Smooth muscle cell (in vitro differentiated cells): ENCODE data around the gene CEP41. TPM values are rescaled to one million over a fixed set of nuclear protein-coding genes. Genes with fewer than 3 reads are reported as not detected.

Source experiments
- DNase-seq: peaks from one replicate; lab custom pipeline; 2025; ENCODE audit not compliant: unreplicated experiment; lab: John Stamatoyannopoulos, UW
- H2AFZ ChIP-seq: fragments of 200-600 bp; sonication (generic); 2 replicates; pipeline ENCODE4 v1.6.0; 2016; ENCODE audit warnings: antibody characterized with exemption, low read depth, mild to moderate bottlenecking
- H3F3A ChIP-seq: fragments of 200-600 bp; sonication (generic); 2 replicates; pipeline ENCODE4 v1.6.0; 2017; ENCODE audit warnings: antibody characterized with exemption, low read depth
- H3K27ac ChIP-seq: fragments of 200-600 bp; sonication (generic); 2 replicates; pipeline ENCODE4 v1.5.1; 2016; ENCODE audit warnings: low read depth, mild to moderate bottlenecking
- H3K27me3 ChIP-seq: fragments of 200-600 bp; sonication (generic); 2 replicates; pipeline ENCODE4 v1.6.1; 2016; ENCODE audit warnings: low read depth, mild to moderate bottlenecking
- H3K36me3 ChIP-seq: fragments of 200-600 bp; sonication (generic); 2 replicates; pipeline ENCODE4 v1.5.1; 2016; ENCODE audit warnings: low read depth
- H3K4me1 ChIP-seq: fragments of 200-600 bp; sonication (generic); 2 replicates; pipeline ENCODE4 v1.5.1; 2016; ENCODE audit warnings: low read depth
- H3K4me2 ChIP-seq: fragments of 200-600 bp; sonication (generic); 2 replicates; pipeline ENCODE4 v1.6.0; 2016; ENCODE audit warnings: mild to moderate bottlenecking
- H3K4me3 ChIP-seq: fragments of 200-600 bp; sonication (generic); 2 replicates; pipeline ENCODE4 v1.5.1; 2016; ENCODE audit warnings: mild to moderate bottlenecking
- H3K79me2 ChIP-seq: fragments of 200-600 bp; sonication (generic); 2 replicates; pipeline ENCODE4 v1.6.0; 2016; ENCODE audit warnings: low read depth, mild to moderate bottlenecking
- H3K9ac ChIP-seq: fragments of 200-600 bp; sonication (generic); 2 replicates; pipeline ENCODE4 v1.6.0; 2016; ENCODE audit warnings: low read depth
- H3K9me3 ChIP-seq: fragments of 200-600 bp; sonication (generic); replicated peaks from 2 replicates; pipeline ENCODE4 v1.5.1; 2016; ENCODE audit warnings: low read depth
- H4K20me1 ChIP-seq: fragments of 200-600 bp; sonication (generic); 2 replicates; pipeline ENCODE4 v1.6.0; 2016; ENCODE audit warnings: low read depth
- WGBS: methylation state at CpG from one replicate; pipeline ENCODE4 v1.1.7; 2016; ENCODE audit warnings: low lambda C conversion rate; 5-methylcytosine and 5-hydroxymethylcytosine counted together
- polyA plus RNA-seq: library from polyadenylated mRNA; unstranded; fragments of >200 nt; fragmentation: Nextera tagmentation; extraction: Ambion mirVana; gene quantifications from 2 replicates; pipeline ENCODE4 v1.2.1, GENCODE V29; 2016
- total RNA-seq: library from RNA; depleted of rRNA; stranded (reverse); fragments of >200 nt; gene quantifications from 2 replicates; pipeline ENCODE4 v1.2.3, GENCODE V29; 2014
- TF ChIP-seq, protein P1 (sequence below): fragments of 200-600 bp; sonication (generic); IDR thresholded peaks from 2 replicates; pipeline ENCODE4 v1.5.1; 2017; ENCODE audit warnings: borderline replicate concordance, mild to moderate bottlenecking, antibody characterized with exemption; ENCODE audit not compliant: insufficient read depth, poor library complexity, severe bottlenecking

The CEP41 gene
- total and polyA plus RNA-seq, 2 experiments from 2014 or later: 18.3 to 35.1 TPM

DNA sequence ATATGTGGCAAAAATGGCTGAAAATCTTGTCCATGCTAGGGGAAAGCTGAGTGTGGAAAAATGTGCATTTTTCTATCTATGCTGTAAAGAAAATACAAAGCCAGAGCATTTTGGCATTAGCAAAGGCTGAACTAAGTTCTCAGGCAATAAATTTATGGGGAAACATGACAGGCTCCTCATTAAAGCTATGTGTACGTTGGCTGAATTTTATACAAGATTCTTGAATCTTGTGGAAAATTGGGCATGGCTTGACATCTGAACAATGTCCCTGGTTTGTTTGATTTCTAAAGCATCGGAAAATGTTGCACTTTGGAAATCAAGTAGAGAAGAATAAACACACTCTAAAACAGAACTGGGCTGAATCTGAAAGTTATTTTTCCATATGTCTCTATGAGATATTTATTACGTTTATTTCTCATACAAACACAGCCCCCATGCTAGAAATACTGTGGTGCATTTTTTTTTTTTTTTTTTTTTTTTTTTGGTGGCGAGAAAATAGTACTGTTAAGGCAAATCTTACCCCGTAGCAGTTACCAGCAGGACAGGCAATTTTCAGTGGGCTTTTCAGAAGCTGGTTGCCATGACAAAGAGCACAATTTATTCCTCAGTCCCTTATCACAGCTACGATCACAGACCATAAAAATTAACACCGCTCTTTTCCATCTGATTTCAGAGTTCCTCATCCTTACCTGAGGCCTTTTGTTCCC is 43.6 kb downstream of the CEP41 start:
- 79% methylated on average over 7 of the region's 7 CpGs for WGBS
- Histone ChIP-seq H3F3A (peaks cover 10% of the 10 kb centered on the region), H4K20me1 (no peaks in the 10 kb centered on the region), H3K27me3 (no peaks in the 10 kb centered on the region), H3K36me3 (no peaks in the 10 kb centered on the region), H3K79me2 (no peaks in the 10 kb centered on the region), H3K4me3 (no peak overlapping the region), H3K9me3 (no peaks in the 10 kb centered on the region), H3K9ac (no peak overlapping the region), H3K27ac (no peak overlapping the region), H3K4me1 (peaks cover 17% of the 10 kb centered on the region), H3K4me2 (no peak overlapping the region), H2AFZ (no peak overlapping the region)
- DNase-seq: no peak
- TF ChIP-seq, protein P1, sequence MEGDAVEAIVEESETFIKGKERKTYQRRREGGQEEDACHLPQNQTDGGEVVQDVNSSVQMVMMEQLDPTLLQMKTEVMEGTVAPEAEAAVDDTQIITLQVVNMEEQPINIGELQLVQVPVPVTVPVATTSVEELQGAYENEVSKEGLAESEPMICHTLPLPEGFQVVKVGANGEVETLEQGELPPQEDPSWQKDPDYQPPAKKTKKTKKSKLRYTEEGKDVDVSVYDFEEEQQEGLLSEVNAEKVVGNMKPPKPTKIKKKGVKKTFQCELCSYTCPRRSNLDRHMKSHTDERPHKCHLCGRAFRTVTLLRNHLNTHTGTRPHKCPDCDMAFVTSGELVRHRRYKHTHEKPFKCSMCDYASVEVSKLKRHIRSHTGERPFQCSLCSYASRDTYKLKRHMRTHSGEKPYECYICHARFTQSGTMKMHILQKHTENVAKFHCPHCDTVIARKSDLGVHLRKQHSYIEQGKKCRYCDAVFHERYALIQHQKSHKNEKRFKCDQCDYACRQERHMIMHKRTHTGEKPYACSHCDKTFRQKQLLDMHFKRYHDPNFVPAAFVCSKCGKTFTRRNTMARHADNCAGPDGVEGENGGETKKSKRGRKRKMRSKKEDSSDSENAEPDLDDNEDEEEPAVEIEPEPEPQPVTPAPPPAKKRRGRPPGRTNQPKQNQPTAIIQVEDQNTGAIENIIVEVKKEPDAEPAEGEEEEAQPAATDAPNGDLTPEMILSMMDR: no peak

DNA sequence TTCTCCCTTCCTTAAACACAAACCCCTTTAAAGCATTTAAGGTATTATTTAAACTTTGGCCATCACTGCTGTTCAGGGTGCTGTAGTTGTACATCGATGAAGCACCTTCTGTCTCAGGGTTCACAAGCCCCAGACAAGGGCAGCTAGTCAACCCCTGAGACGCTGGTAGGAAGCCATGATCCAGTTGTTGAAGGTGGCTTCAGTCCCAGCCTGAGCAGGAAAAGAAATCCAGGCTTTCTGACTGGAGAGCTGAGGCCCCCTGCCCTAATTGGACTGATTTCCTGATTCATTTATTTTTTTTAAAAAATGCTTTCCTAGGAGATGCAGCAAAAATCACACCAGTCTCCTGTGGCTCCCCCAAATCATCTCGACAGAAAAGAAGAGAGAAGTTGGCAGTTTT is 44.7 kb downstream of the CEP41 start:
- TF ChIP-seq, protein P1: no peak
- Histone ChIP-seq H2AFZ (no peak overlapping the region), H3K9ac (no peak overlapping the region), H3K4me3 (no peak overlapping the region), H3K79me2 (no peaks in the 10 kb centered on the region), H3K36me3 (no peaks in the 10 kb centered on the region), H3K27ac (no peak overlapping the region), H3K9me3 (no peaks in the 10 kb centered on the region), H3F3A (peaks cover 10% of the 10 kb centered on the region), H3K4me2 (no peak overlapping the region), H3K4me1 (peaks cover 17% of the 10 kb centered on the region), H3K27me3 (no peaks in the 10 kb centered on the region), H4K20me1 (no peaks in the 10 kb centered on the region)
- DNase-seq: no peak
- 85% methylated on average over 3 of the region's 3 CpGs for WGBS

DNA sequence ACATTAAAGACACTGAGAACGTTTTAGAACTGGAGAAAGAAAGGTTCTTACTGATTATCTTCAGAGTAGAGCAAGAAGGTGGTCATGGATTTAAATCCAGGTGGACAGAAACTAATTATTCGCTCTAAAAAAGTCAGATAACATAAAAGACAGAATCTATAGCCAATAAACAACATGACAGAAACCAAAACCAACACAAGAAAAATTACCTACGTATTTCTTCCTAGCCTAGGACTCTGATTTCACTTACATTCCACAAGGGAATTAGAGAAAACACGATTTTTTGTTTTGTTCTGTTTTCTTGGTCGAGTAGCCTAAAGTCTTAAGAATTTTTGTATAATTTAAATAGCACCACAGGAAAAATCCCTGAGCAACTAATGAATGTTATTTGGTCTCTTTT is 45.4 kb downstream of the CEP41 start:
- Histone ChIP-seq H3K9me3 (no peaks in the 10 kb centered on the region), H3K4me3 (no peak overlapping the region), H3K4me1 (peaks cover 17% of the 10 kb centered on the region), H2AFZ (no peak overlapping the region), H3K27me3 (no peaks in the 10 kb centered on the region), H3K79me2 (no peaks in the 10 kb centered on the region), H3K4me2 (no peak overlapping the region), H4K20me1 (no peaks in the 10 kb centered on the region), H3K9ac (no peak overlapping the region), H3K27ac (no peak overlapping the region), H3F3A (peaks cover 10% of the 10 kb centered on the region), H3K36me3 (no peaks in the 10 kb centered on the region)
- DNase-seq: no peak
- WGBS: 84% methylated on average over 5 of the region's 5 CpGs
- TF ChIP-seq, protein P1: no peak

DNA sequence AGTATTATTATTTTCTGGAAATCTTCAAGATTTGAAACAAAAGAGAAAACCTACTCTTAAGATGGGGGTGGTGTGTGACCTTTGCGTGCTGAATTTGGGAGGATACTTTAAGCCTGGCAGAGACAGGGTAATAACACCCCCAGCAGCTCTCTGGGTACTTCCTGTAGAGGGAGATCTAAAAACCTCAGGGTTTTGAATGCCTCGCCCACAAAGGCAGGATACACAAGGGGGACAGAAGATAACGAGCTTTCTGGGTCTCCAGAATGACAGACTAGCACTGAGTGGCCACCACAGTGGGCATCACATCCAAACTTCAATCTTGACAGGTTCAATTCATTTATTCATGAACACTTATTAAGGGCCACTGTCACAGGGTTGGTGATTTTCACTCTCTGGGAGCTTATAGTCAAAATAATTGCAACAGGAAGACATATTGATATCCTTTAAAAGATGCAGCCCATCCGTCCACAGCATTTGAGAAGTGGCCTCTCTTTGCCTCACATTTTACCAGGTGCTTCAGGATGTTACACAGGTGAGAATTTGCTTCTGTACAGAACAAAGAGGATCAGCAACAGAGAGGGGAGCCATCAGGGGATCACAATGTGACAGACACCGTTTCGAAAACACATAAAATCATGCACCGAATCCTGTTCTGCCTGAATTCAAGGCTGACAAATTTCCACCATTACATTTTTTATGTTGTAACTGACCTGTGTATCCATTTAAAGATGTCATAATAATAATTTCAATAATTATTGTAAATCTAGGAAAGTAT is 46.2 kb downstream of the CEP41 start:
- H3K4me1 ChIP-seq: peaks cover 17% of the 10 kb centered on the region
- no peaks in the 10 kb centered on the region for H3K9me3 ChIP-seq
- no peak overlapping the region for H3K4me2 ChIP-seq
- H3K79me2 ChIP-seq: no peaks in the 10 kb centered on the region
- no peaks in the 10 kb centered on the region for H4K20me1 ChIP-seq
- 86% methylated on average over 7 of the region's 7 CpGs for WGBS
- H3K27me3 ChIP-seq: no peaks in the 10 kb centered on the region
- H3K9ac ChIP-seq: no peak overlapping the region
- no peak for DNase-seq
- H3F3A ChIP-seq: peaks cover 5% of the 10 kb centered on the region
- TF ChIP-seq, protein P1: no peak
- no peaks in the 10 kb centered on the region for H3K36me3 ChIP-seq
- no peak overlapping the region for H2AFZ ChIP-seq
- no peak overlapping the region for H3K27ac ChIP-seq
- no peak overlapping the region for H3K4me3 ChIP-seq
